HEK293 (cell line): ENCODE measurements around the gene FAM13B.

Source experiments
- GFI1B ChIP-seq: fragments of 450-650 bp; formaldehyde crosslinking; IDR thresholded peaks from 2 replicates; pipeline ENCODE4 v1.5.1; 2016; ENCODE audit warnings: missing biosample characterization, missing genetic modification characterization
- GLIS1 ChIP-seq: fragments of 450-650 bp; formaldehyde crosslinking; IDR thresholded peaks from 2 replicates; pipeline ENCODE4 v1.5.1; 2016; ENCODE audit warnings: missing biosample characterization, missing genetic modification characterization
- SP3 ChIP-seq: fragments of 450-650 bp; formaldehyde crosslinking; IDR thresholded peaks from 2 replicates; pipeline ENCODE4 v1.5.1; 2016; ENCODE audit warnings: missing biosample characterization, missing genetic modification characterization
- ZBTB1 ChIP-seq: fragments of 450-650 bp; formaldehyde crosslinking; IDR thresholded peaks from 2 replicates; pipeline ENCODE4 v1.5.1; 2016; ENCODE audit warnings: missing biosample characterization, missing genetic modification characterization
- ZBTB21 ChIP-seq: fragments of 450-650 bp; formaldehyde crosslinking; IDR thresholded peaks from 2 replicates; pipeline ENCODE4 v1.5.1; 2017; ENCODE audit warnings: missing biosample characterization, missing genetic modification characterization
- ZBTB8A ChIP-seq: fragments of 450-650 bp; formaldehyde crosslinking; IDR thresholded peaks from 2 replicates; pipeline ENCODE4 v1.5.1; 2016; ENCODE audit warnings: missing biosample characterization, missing genetic modification characterization
- ZFP3 ChIP-seq: fragments of 450-650 bp; formaldehyde crosslinking; IDR thresholded peaks from 2 replicates; pipeline ENCODE4 v1.5.1; 2016; ENCODE audit warnings: low read depth, missing biosample characterization, missing genetic modification characterization
- ZFP37 ChIP-seq: fragments of 450-650 bp; formaldehyde crosslinking; IDR thresholded peaks from 2 replicates; pipeline ENCODE4 v1.5.1; 2016; ENCODE audit warnings: missing biosample characterization, missing genetic modification characterization
- ZNF121 ChIP-seq: fragments of 450-650 bp; formaldehyde crosslinking; IDR thresholded peaks from 2 replicates; pipeline ENCODE4 v1.5.1; 2016; ENCODE audit warnings: missing biosample characterization, missing genetic modification characterization
- ZNF140 ChIP-seq: fragments of 450-650 bp; formaldehyde crosslinking; IDR thresholded peaks from 2 replicates; pipeline ENCODE4 v1.5.1; 2016; ENCODE audit warnings: missing biosample characterization, missing genetic modification characterization
- ZNF223 ChIP-seq: fragments of 450-650 bp; formaldehyde crosslinking; IDR thresholded peaks from 2 replicates; pipeline ENCODE4 v1.5.1; 2016; ENCODE audit warnings: missing biosample characterization, missing genetic modification characterization
- ZNF266 ChIP-seq: fragments of 450-650 bp; formaldehyde crosslinking; IDR thresholded peaks from 2 replicates; pipeline ENCODE4 v1.5.1; 2016; ENCODE audit warnings: missing biosample characterization, missing genetic modification characterization, low read depth
- ZNF292 ChIP-seq: fragments of 450-650 bp; formaldehyde crosslinking; IDR thresholded peaks from 2 replicates; pipeline ENCODE4 v1.5.1; 2016; ENCODE audit warnings: low read depth, missing biosample characterization, missing genetic modification characterization, borderline replicate concordance
- ZNF341 ChIP-seq: fragments of 450-650 bp; formaldehyde crosslinking; IDR thresholded peaks from 2 replicates; pipeline ENCODE4; 2016; ENCODE audit warnings: low read depth, missing biosample characterization, missing genetic modification characterization
- ZNF394 ChIP-seq: fragments of 450-650 bp; formaldehyde crosslinking; IDR thresholded peaks from 2 replicates; pipeline ENCODE4 v1.5.1; 2016; ENCODE audit warnings: missing biosample characterization, missing genetic modification characterization, mild to moderate bottlenecking, moderate library complexity, borderline replicate concordance
- ZNF404 ChIP-seq: fragments of 450-650 bp; formaldehyde crosslinking; IDR thresholded peaks from 2 replicates; pipeline ENCODE4 v1.5.1; 2017; ENCODE audit warnings: missing biosample characterization, missing genetic modification characterization
- ZNF433 ChIP-seq: fragments of 450-650 bp; formaldehyde crosslinking; IDR thresholded peaks from 2 replicates; pipeline ENCODE4 v1.5.1; 2016; ENCODE audit warnings: missing biosample characterization, missing genetic modification characterization, low read depth
- ZNF510 ChIP-seq: fragments of 450-650 bp; formaldehyde crosslinking; IDR thresholded peaks from 2 replicates; pipeline ENCODE4 v1.5.1; 2018; ENCODE audit warnings: mild to moderate bottlenecking, missing genetic modification characterization, missing biosample characterization; ENCODE audit not compliant: insufficient replicate concordance
- ZNF514 ChIP-seq: fragments of 450-650 bp; formaldehyde crosslinking; IDR thresholded peaks from 2 replicates; pipeline ENCODE4 v1.5.1; 2016; ENCODE audit warnings: missing biosample characterization, missing genetic modification characterization
- ZNF623 ChIP-seq: fragments of 450-650 bp; formaldehyde crosslinking; IDR thresholded peaks from 2 replicates; pipeline ENCODE4 v1.5.1; 2016; ENCODE audit warnings: missing biosample characterization, missing genetic modification characterization
- ZNF791 ChIP-seq: fragments of 450-650 bp; formaldehyde crosslinking; IDR thresholded peaks from 2 replicates; pipeline ENCODE4 v1.5.1; 2016; ENCODE audit warnings: missing biosample characterization, missing genetic modification characterization
- TF ChIP-seq, protein P1 (sequence below): fragments of 450-650 bp; formaldehyde crosslinking; IDR thresholded peaks from 2 replicates; pipeline ENCODE4 v1.5.1; 2016; ENCODE audit warnings: missing biosample characterization, missing genetic modification characterization
- TF ChIP-seq, protein P2 (sequence below): fragments of 450-650 bp; formaldehyde crosslinking; IDR thresholded peaks from 2 replicates; pipeline ENCODE4 v1.5.1; 2016; ENCODE audit warnings: missing biosample characterization, missing genetic modification characterization, borderline replicate concordance
- TF ChIP-seq, protein P3 (sequence below): fragments of 450-650 bp; formaldehyde crosslinking; IDR thresholded peaks from 2 replicates; pipeline ENCODE4 v1.5.1; 2016; ENCODE audit warnings: missing biosample characterization, missing genetic modification characterization
- TF ChIP-seq, protein P4 (sequence below): fragments of 450-650 bp; formaldehyde crosslinking; IDR thresholded peaks from 2 replicates; pipeline ENCODE4 v1.5.1; 2016; ENCODE audit warnings: missing biosample characterization, missing genetic modification characterization, borderline replicate concordance

Gene FAM13B

DNA sequence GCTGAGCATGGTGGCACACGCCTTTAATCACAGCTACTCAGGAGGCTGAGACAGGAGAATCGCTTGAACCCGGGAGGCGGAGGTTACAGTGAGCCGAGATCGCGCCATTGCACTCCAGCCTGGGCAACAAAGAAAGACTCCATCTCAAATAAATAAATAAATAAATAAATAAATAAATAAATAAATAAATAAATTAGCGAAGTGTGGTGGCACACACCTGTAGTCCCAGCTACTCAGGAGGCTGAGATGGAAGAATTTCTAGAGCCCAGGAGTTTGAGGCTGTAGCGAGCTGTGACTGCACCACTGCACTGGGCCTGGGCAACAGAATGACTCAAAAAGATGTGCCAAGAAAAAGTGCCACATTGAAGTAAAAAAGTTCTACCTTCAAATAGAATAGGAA lies 6.1 kb downstream of the FAM13B start (continued):
- TF ChIP-seq ZNF510 (tag by site-specific recombination) (peak; percentile 91), ZNF140 (peak; percentile 88), ZFP37 (peak; percentile 82; the same call in 1 of the 2 replicates), ZNF121 (tag by site-specific recombination) (peak; percentile 56), ZNF266 (tag by site-specific recombination) (peak; percentile 87), GFI1B (tag by site-specific recombination) (peak; percentile 68; the same call in 1 of the 2 replicates), ZNF791 (tag by site-specific recombination) (peak; percentile 51; the same call in 1 of the 2 replicates), ZBTB1 (tag by site-specific recombination) (peak; percentile 77; the same call in 1 of the 2 replicates), ZBTB8A (tag by site-specific recombination) (peak; percentile 87), ZNF623 (tag by site-specific recombination) (peak; percentile 79), SP3 (tag by site-specific recombination) (peak; percentile 35; the same call in 1 of the 2 replicates), ZBTB21 (tag by site-specific recombination) (peak; percentile 59; the same call in 1 of the 2 replicates), ZNF394 (tag by site-specific recombination) (peak; percentile 97), ZNF514 (tag by site-specific recombination) (peak; percentile 76; the same call in 1 of the 2 replicates), ZFP3 (tag by site-specific recombination) (peak; percentile 19; the same call in 1 of the 2 replicates), GLIS1 (tag by site-specific recombination) (0 out of 2 replicates have a peak, but pooled peaks have one; percentile 7), ZNF341 (peak; percentile 39; the same call in 1 of the 2 replicates), ZNF223 (peak; percentile 39; the same call in 1 of the 2 replicates), ZNF433 (tag by site-specific recombination) (peak; percentile 69; the same call in 1 of the 2 replicates), ZNF404 (tag by site-specific recombination) (peak; percentile 60; the same call in 1 of the 2 replicates), ZNF292 (tag by site-specific recombination) (peak; percentile 65; the same call in 1 of the 2 replicates)
- TF ChIP-seq, protein P1, sequence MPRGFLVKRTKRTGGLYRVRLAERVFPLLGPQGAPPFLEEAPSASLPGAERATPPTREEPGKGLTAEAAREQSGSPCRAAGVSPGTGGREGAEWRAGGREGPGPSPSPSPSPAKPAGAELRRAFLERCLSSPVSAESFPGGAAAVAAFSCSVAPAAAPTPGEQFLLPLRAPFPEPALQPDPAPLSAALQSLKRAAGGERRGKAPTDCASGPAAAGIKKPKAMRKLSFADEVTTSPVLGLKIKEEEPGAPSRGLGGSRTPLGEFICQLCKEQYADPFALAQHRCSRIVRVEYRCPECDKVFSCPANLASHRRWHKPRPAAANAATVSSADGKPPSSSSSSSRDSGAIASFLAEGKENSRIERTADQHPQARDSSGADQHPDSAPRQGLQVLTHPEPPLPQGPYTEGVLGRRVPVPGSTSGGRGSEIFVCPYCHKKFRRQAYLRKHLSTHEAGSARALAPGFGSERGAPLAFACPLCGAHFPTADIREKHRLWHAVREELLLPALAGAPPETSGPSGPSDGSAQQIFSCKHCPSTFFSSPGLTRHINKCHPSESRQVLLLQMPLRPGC (tag by site-specific recombination): 0 out of 2 replicates have a peak, but pooled peaks have one; percentile 36
- TF ChIP-seq, protein P2, sequence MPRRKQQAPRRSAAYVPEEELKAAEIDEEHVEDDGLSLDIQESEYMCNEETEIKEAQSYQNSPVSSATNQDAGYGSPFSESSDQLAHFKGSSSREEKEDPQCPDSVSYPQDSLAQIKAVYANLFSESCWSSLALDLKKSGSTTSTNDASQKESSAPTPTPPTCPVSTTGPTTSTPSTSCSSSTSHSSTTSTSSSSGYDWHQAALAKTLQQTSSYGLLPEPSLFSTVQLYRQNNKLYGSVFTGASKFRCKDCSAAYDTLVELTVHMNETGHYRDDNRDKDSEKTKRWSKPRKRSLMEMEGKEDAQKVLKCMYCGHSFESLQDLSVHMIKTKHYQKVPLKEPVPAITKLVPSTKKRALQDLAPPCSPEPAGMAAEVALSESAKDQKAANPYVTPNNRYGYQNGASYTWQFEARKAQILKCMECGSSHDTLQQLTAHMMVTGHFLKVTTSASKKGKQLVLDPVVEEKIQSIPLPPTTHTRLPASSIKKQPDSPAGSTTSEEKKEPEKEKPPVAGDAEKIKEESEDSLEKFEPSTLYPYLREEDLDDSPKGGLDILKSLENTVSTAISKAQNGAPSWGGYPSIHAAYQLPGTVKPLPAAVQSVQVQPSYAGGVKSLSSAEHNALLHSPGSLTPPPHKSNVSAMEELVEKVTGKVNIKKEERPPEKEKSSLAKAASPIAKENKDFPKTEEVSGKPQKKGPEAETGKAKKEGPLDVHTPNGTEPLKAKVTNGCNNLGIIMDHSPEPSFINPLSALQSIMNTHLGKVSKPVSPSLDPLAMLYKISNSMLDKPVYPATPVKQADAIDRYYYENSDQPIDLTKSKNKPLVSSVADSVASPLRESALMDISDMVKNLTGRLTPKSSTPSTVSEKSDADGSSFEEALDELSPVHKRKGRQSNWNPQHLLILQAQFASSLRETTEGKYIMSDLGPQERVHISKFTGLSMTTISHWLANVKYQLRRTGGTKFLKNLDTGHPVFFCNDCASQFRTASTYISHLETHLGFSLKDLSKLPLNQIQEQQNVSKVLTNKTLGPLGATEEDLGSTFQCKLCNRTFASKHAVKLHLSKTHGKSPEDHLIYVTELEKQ (tag by site-specific recombination): peak; percentile 50; the same call in 1 of the 2 replicates
- TF ChIP-seq, protein P3, sequence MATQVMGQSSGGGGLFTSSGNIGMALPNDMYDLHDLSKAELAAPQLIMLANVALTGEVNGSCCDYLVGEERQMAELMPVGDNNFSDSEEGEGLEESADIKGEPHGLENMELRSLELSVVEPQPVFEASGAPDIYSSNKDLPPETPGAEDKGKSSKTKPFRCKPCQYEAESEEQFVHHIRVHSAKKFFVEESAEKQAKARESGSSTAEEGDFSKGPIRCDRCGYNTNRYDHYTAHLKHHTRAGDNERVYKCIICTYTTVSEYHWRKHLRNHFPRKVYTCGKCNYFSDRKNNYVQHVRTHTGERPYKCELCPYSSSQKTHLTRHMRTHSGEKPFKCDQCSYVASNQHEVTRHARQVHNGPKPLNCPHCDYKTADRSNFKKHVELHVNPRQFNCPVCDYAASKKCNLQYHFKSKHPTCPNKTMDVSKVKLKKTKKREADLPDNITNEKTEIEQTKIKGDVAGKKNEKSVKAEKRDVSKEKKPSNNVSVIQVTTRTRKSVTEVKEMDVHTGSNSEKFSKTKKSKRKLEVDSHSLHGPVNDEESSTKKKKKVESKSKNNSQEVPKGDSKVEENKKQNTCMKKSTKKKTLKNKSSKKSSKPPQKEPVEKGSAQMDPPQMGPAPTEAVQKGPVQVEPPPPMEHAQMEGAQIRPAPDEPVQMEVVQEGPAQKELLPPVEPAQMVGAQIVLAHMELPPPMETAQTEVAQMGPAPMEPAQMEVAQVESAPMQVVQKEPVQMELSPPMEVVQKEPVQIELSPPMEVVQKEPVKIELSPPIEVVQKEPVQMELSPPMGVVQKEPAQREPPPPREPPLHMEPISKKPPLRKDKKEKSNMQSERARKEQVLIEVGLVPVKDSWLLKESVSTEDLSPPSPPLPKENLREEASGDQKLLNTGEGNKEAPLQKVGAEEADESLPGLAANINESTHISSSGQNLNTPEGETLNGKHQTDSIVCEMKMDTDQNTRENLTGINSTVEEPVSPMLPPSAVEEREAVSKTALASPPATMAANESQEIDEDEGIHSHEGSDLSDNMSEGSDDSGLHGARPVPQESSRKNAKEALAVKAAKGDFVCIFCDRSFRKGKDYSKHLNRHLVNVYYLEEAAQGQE: peak; percentile 77
- TF ChIP-seq, protein P4, sequence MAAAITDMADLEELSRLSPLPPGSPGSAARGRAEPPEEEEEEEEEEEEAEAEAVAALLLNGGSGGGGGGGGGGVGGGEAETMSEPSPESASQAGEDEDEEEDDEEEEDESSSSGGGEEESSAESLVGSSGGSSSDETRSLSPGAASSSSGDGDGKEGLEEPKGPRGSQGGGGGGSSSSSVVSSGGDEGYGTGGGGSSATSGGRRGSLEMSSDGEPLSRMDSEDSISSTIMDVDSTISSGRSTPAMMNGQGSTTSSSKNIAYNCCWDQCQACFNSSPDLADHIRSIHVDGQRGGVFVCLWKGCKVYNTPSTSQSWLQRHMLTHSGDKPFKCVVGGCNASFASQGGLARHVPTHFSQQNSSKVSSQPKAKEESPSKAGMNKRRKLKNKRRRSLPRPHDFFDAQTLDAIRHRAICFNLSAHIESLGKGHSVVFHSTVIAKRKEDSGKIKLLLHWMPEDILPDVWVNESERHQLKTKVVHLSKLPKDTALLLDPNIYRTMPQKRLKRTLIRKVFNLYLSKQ (tag by site-specific recombination): 0 out of 2 replicates have a peak, but pooled peaks have one; percentile 36
